HepG2 (cell line): Measurements from ENCODE around the gene KMT5C. TPM values are rescaled to one million over a fixed set of nuclear protein-coding genes. Genes with fewer than 3 reads are reported as not detected.

ENCODE experiments used
- CEBPG ChIP-seq: IDR thresholded peaks from 2 replicates; pipeline ENCODE4 v1.6.1; 2016
- CREM ChIP-seq, 2 experiments: sonication (generic) in 1 of 2; formaldehyde crosslinking in 1 of 2; IDR thresholded peaks; 2 replicates each; pipeline versions ENCODE4 v1.4.0 to v1.6.1; 2016 to 2020; ENCODE audit warnings: antibody characterized with exemption in 1 of 2, mild to moderate bottlenecking in 1 of 2, missing genetic modification reagents in 1 of 2
- FOSL1 ChIP-seq: sonication (generic); formaldehyde crosslinking; IDR thresholded peaks from 2 replicates; pipeline ENCODE4 v1.9.0; 2021; ENCODE audit warnings: missing genetic modification reagents, borderline replicate concordance
- GMEB2 ChIP-seq: IDR thresholded peaks from 2 replicates; pipeline ENCODE4 v1.6.1; 2016; ENCODE audit warnings: missing biosample characterization, missing genetic modification reagents, low read depth
- HNRNPL ChIP-seq: fragments of 200-400 bp; formaldehyde crosslinking; IDR thresholded peaks from 2 replicates; pipeline ENCODE4 v1.6.1; 2017; ENCODE audit warnings: mild to moderate bottlenecking, low read depth, low read length
- JUN ChIP-seq: sonication (generic); formaldehyde crosslinking; IDR thresholded peaks from 2 replicates; pipeline ENCODE4 v1.4.0; 2020; ENCODE audit warnings: mild to moderate bottlenecking, missing genetic modification reagents
- KAT8 ChIP-seq: IDR thresholded peaks from 2 replicates; pipeline ENCODE4 v1.6.1; 2016; ENCODE audit warnings: missing genetic modification reagents, missing compliant biosample characterization
- KDM6A ChIP-seq: IDR thresholded peaks from 2 replicates; pipeline ENCODE4 v1.6.1; 2016; ENCODE audit warnings: low read depth
- RAD51 ChIP-seq: fragments of 450-650 bp; IDR thresholded peaks from 2 replicates; pipeline ENCODE4 v1.6.1; 2016; ENCODE audit warnings: borderline replicate concordance
- REPIN1 ChIP-seq: sonication (generic); formaldehyde crosslinking; IDR thresholded peaks from 2 replicates; pipeline ENCODE4 v1.8.0; 2022; ENCODE audit warnings: missing genetic modification reagents, low read depth, mild to moderate bottlenecking, borderline replicate concordance
- THAP11 ChIP-seq: IDR thresholded peaks from 2 replicates; pipeline ENCODE4 v1.6.1; 2016; ENCODE audit warnings: missing biosample characterization, missing genetic modification reagents
- ZBTB39 ChIP-seq: sonication (generic); formaldehyde crosslinking; IDR thresholded peaks from 2 replicates; pipeline ENCODE4 v1.5.0; 2020; ENCODE audit warnings: missing genetic modification reagents
- ZNF282 ChIP-seq: fragments of 450-650 bp; IDR thresholded peaks from 2 replicates; pipeline ENCODE4 v1.6.1; 2018; ENCODE audit not compliant: partially characterized antibody
- ZNF503 ChIP-seq: sonication (generic); formaldehyde crosslinking; IDR thresholded peaks from 2 replicates; pipeline ENCODE4 v1.4.0; 2020; ENCODE audit warnings: missing genetic modification reagents
- ZNF543 ChIP-seq: sonication (generic); formaldehyde crosslinking; IDR thresholded peaks from 2 replicates; pipeline ENCODE4 v1.4.0; 2020; ENCODE audit warnings: mild to moderate bottlenecking, missing genetic modification reagents
- ZNF549 ChIP-seq: sonication (generic); formaldehyde crosslinking; IDR thresholded peaks from 2 replicates; pipeline ENCODE4 v1.5.0; 2020; ENCODE audit warnings: missing genetic modification reagents
- ZNF614 ChIP-seq: IDR thresholded peaks from 2 replicates; pipeline ENCODE4 v1.6.1; 2018; ENCODE audit warnings: missing biosample characterization, missing genetic modification reagents, inconsistent platforms, borderline replicate concordance
- ZNF781 ChIP-seq: sonication (generic); formaldehyde crosslinking; IDR thresholded peaks from 2 replicates; pipeline ENCODE4 v1.5.1; 2020; ENCODE audit warnings: borderline replicate concordance, mild to moderate bottlenecking, missing genetic modification reagents; ENCODE audit errors: not compliant biosample characterization
- ZNF83 ChIP-seq: sonication (generic); formaldehyde crosslinking; IDR thresholded peaks from 2 replicates; pipeline ENCODE4 v1.4.0; 2020; ENCODE audit warnings: missing genetic modification reagents, mild to moderate bottlenecking, borderline replicate concordance
- polyA plus RNA-seq, 8 experiments: library from polyadenylated mRNA; depleted of rRNA in 3 of 8; stranded (reverse) in 7 of 8; unstranded in 1 of 8; fragments of >200 nt; fragmentation: Illumina TruSeq in 4 of 8; extraction: Trizol in 4 of 8; gene quantifications; 2 replicates each; pipeline versions ENCODE4 v1.2.1 to v1.2.3, GENCODE V29; 2011 to 2016; ENCODE audit warnings: low read depth in 4 of 8, missing spikeins in 1 of 8, mixed read lengths in 1 of 8; ENCODE audit not compliant: insufficient read depth in 1 of 8
- total RNA-seq, 5 experiments: library from RNA; depleted of rRNA; stranded (reverse); fragments of >200 nt; fragmentation: Illumina TruSeq; extraction: Trizol; gene quantifications; 2 replicates each; pipeline ENCODE4 v1.2.3, GENCODE V29; 2016; ENCODE audit warnings: low read depth in 1 of 5
- TF ChIP-seq, protein P1 (sequence below): sonication (generic); formaldehyde crosslinking; IDR thresholded peaks from 2 replicates; pipeline ENCODE4 v1.5.0; 2020; ENCODE audit warnings: missing genetic modification reagents, mild to moderate bottlenecking, borderline replicate concordance
- TF ChIP-seq, protein P2 (sequence below): sonication (generic); formaldehyde crosslinking; conservative IDR thresholded peaks from 2 replicates; pipeline ENCODE4 v1.4.0; 2020; ENCODE audit warnings: mild to moderate bottlenecking, missing genetic modification reagents, moderate library complexity

The KMT5C gene
- total and polyA plus RNA-seq, 2 of the 13 experiments (the other 11 are each of a cell fraction or from before 2014, with no cell fraction given), result 5.5 to 9.0 TPM

GRCh38 chr19:55333870-55334269 is 5.8 kb upstream of the KMT5C start (continued):
- TF ChIP-seq JUN (CRISPR knock-in tag) (no peak; the same call in 1 of the 2 replicates), KAT8 (CRISPR knock-in tag) (peak; percentile 67), CREM (IDR thresholded peaks at IDR 0.05) (peak; percentile 58), CREM (CRISPR knock-in tag; IDR thresholded peaks at IDR 0.05) (no peak), REPIN1 (CRISPR knock-in tag) (peak; percentile 22; the same call in 1 of the 2 replicates), ZNF503 (CRISPR knock-in tag) (no peak), GMEB2 (CRISPR knock-in tag) (no peak), ZNF83 (CRISPR knock-in tag) (no peak), ZBTB39 (no peak), ZNF549 (CRISPR knock-in tag) (no peak), HNRNPL (no peak), KDM6A (CRISPR knock-in tag) (peak; percentile 63; the same call in 1 of the 2 replicates), CEBPG (CRISPR knock-in tag) (peak; percentile 95), RAD51 (no peak), ZNF614 (CRISPR knock-in tag) (0 out of 2 replicates have a peak, but pooled peaks have one; percentile 39), FOSL1 (peak; percentile 36; the same call in 1 of the 2 replicates), ZNF282 (no peak), ZNF543 (CRISPR knock-in tag) (no peak), THAP11 (CRISPR knock-in tag) (peak; percentile 77), ZNF781 (CRISPR knock-in tag) (no peak)
- TF ChIP-seq, protein P1, sequence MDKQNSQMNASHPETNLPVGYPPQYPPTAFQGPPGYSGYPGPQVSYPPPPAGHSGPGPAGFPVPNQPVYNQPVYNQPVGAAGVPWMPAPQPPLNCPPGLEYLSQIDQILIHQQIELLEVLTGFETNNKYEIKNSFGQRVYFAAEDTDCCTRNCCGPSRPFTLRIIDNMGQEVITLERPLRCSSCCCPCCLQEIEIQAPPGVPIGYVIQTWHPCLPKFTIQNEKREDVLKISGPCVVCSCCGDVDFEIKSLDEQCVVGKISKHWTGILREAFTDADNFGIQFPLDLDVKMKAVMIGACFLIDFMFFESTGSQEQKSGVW (CRISPR knock-in tag), result no peak
- TF ChIP-seq, protein P2, sequence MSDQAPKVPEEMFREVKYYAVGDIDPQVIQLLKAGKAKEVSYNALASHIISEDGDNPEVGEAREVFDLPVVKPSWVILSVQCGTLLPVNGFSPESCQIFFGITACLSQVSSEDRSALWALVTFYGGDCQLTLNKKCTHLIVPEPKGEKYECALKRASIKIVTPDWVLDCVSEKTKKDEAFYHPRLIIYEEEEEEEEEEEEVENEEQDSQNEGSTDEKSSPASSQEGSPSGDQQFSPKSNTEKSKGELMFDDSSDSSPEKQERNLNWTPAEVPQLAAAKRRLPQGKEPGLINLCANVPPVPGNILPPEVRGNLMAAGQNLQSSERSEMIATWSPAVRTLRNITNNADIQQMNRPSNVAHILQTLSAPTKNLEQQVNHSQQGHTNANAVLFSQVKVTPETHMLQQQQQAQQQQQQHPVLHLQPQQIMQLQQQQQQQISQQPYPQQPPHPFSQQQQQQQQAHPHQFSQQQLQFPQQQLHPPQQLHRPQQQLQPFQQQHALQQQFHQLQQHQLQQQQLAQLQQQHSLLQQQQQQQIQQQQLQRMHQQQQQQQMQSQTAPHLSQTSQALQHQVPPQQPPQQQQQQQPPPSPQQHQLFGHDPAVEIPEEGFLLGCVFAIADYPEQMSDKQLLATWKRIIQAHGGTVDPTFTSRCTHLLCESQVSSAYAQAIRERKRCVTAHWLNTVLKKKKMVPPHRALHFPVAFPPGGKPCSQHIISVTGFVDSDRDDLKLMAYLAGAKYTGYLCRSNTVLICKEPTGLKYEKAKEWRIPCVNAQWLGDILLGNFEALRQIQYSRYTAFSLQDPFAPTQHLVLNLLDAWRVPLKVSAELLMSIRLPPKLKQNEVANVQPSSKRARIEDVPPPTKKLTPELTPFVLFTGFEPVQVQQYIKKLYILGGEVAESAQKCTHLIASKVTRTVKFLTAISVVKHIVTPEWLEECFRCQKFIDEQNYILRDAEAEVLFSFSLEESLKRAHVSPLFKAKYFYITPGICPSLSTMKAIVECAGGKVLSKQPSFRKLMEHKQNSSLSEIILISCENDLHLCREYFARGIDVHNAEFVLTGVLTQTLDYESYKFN, result peak; percentile 84
